Spinal cord (tissue), 10 donors: ENCODE data around the gene VAMP5. TPM values are rescaled to one million over a fixed set of nuclear protein-coding genes. Genes with fewer than 3 reads are reported as not detected.
"Not testable (repeated sequence)": the region's sequence is repeated elsewhere in the genome, so short reads cannot be mapped to it uniquely, and the experiment has no call there.

Experiments
- DNase-seq, 6 donors: peaks; one replicate each; pipeline versions ENCODE4 v3.0.0 to v3.0.0-alpha.2; 2013 to 2015; ENCODE audit warnings: low spot score in 6 of 6, low read depth in 4 of 6
- H3K27ac ChIP-seq: one replicate; pipeline ENCODE4 v1.5.1; 2013; ENCODE audit warnings: low read depth, low read length, control low read depth
- H3K27me3 ChIP-seq: one replicate; pipeline ENCODE4 v1.6.1; 2013; ENCODE audit warnings: low read length; ENCODE audit not compliant: control insufficient read depth, insufficient read depth
- H3K36me3 ChIP-seq: one replicate; pipeline ENCODE4 v1.6.1; 2013; ENCODE audit warnings: low read length; ENCODE audit not compliant: control insufficient read depth, insufficient read depth
- H3K4me1 ChIP-seq: one replicate; pipeline ENCODE4 v1.6.1; 2013; ENCODE audit warnings: low read length; ENCODE audit not compliant: control insufficient read depth, insufficient read depth
- H3K4me3 ChIP-seq: one replicate; pipeline ENCODE4 v1.5.1; 2013; ENCODE audit warnings: low read depth, low read length, control low read depth
- H3K9me3 ChIP-seq: one replicate; pipeline ENCODE4 v1.6.1; 2013; ENCODE audit warnings: low read length; ENCODE audit not compliant: control insufficient read depth, insufficient read depth
- WGBS: methylation state at CpG from one replicate; pipeline ENCODE4 v1.1.5; 2013; ENCODE audit warnings: missing lambda C conversion rate; ENCODE audit not compliant: insufficient coverage; 5-methylcytosine and 5-hydroxymethylcytosine counted together
- polyA plus RNA-seq, 2 donors: library from polyadenylated mRNA; unstranded; fragments of 120-200 nt; gene quantifications; one replicate each; pipeline ENCODE4 v1.2.1, GENCODE V29; 2013; ENCODE audit not compliant: insufficient read length in 2 of 2
- total RNA-seq, 2 donors: library from RNA; depleted of rRNA in 1 of 2; stranded (reverse); fragments of 120-200 nt in 1 of 2; fragments of >200 nt in 1 of 2; gene quantifications; one replicate each; pipeline versions ENCODE4 v1.2.3 to v1.2.4, GENCODE V29; 2013 to 2014
- donor health status: healthy.

The VAMP5 gene
- total and polyA plus RNA-seq, 4 donors, result 13.7 to 45.4 (median 35.3) TPM

GRCh38 chr2:85598594-85599340 lies 14.5 kb downstream of the VAMP5 start:
- H3K36me3 ChIP-seq, result peaks cover 39% of the 10 kb centered on the region
- no peaks in the 10 kb centered on the region for H3K27me3 ChIP-seq
- H3K4me1 ChIP-seq, result peaks cover 45% of the 10 kb centered on the region
- H3K9me3 ChIP-seq, result no peaks in the 10 kb centered on the region
- H3K4me3 ChIP-seq, result no peak overlapping the region
- WGBS, result 95% methylated on average over 4 of the region's 14 CpGs
- H3K27ac ChIP-seq, result no peak overlapping the region
- DNase-seq, result no peak

GRCh38 chr2:85599468-85600234 lies 15.4 kb downstream of the VAMP5 start:
- Histone ChIP-seq H3K27ac (no peak overlapping the region), H3K36me3 (peaks cover 39% of the 10 kb centered on the region), H3K27me3 (no peaks in the 10 kb centered on the region), H3K4me1 (peaks cover 46% of the 10 kb centered on the region), H3K9me3 (no peaks in the 10 kb centered on the region), H3K4me3 (no peak overlapping the region)
- WGBS, result 81% methylated on average over 16 of the region's 17 CpGs
- DNase-seq, result no peak

- Histone ChIP-seq H3K9me3 (no peaks in the 10 kb centered on the region), H3K27ac (no peak overlapping the region), H3K4me1 (peaks cover 46% of the 10 kb centered on the region), H3K27me3 (no peaks in the 10 kb centered on the region), H3K36me3 (peaks cover 39% of the 10 kb centered on the region), H3K4me3 (no peak overlapping the region)
- DNase-seq, result no peak
- 74% methylated on average over 2 of the region's 3 CpGs for WGBS
Observed at GRCh38 chr2:85600235-85600575, 16.0 kb downstream of the VAMP5 start.

- WGBS, result 85% methylated on average over 6 of the region's 6 CpGs
- H3K4me1 ChIP-seq, result peaks cover 47% of the 10 kb centered on the region
Observed at GRCh38 chr2:85600951-85601770, 16.9 kb downstream of the VAMP5 start.

GRCh38 chr2:85601771-85602475 lies 17.7 kb downstream of the VAMP5 start:
- H3K4me3 ChIP-seq, result peak overlapping the region; percentile 89
- H3K27me3 ChIP-seq, result no peaks in the 10 kb centered on the region
- DNase-seq, result peak in 1 of 6 donors; percentile 67
- no peaks in the 10 kb centered on the region for H3K9me3 ChIP-seq
- H3K27ac ChIP-seq, result peak overlapping the region; percentile 33
- peaks cover 47% of the 10 kb centered on the region for H3K4me1 ChIP-seq
- WGBS, result 3% methylated on average over 33 of the region's 36 CpGs
- H3K36me3 ChIP-seq, result peaks cover 37% of the 10 kb centered on the region

More at GRCh38 chr2:85600951-85601770, 16.9 kb downstream of the VAMP5 start:
- H3K36me3 ChIP-seq, result peaks cover 39% of the 10 kb centered on the region
- H3K4me3 ChIP-seq, result no peak overlapping the region
- H3K27me3 ChIP-seq, result no peaks in the 10 kb centered on the region
- no peaks in the 10 kb centered on the region for H3K9me3 ChIP-seq
- DNase-seq, result no peak
- H3K27ac ChIP-seq, result no peak overlapping the region

GRCh38 chr2:85602476-85603234 lies 18.4 kb downstream of the VAMP5 start, which contains the start of gene TMEM150A:
TMEM150A (minus strand) TSS chr2:85602698; CDS start chr2:85601948, 750 bp downstream.
- peaks cover 43% of the 10 kb centered on the region for H3K4me1 ChIP-seq
- DNase-seq, result peak; percentile 71 to 97 (median 84)
- H3K36me3 ChIP-seq, result peaks cover 34% of the 10 kb centered on the region
- no peaks in the 10 kb centered on the region for H3K9me3 ChIP-seq
- WGBS, result under 1% methylated on average over 73 of the region's 73 CpGs
- peak within 1 kb of the TSS; percentile 70 for H3K27ac ChIP-seq
- no peaks in the 10 kb centered on the region for H3K27me3 ChIP-seq
- peak within 1 kb of the TSS; percentile 89 for H3K4me3 ChIP-seq

GRCh38 chr2:85604133-85604444 lies 19.9 kb downstream of the VAMP5 start:
- not testable (repeated sequence) for H3K9me3 ChIP-seq, DNase-seq, H3K27me3 ChIP-seq, H3K27ac ChIP-seq, H3K4me3 ChIP-seq
- peaks cover 32% of the 10 kb centered on the region for H3K36me3 ChIP-seq
- peaks cover 43% of the 10 kb centered on the region for H3K4me1 ChIP-seq
- 94% methylated on average over 2 of the region's 3 CpGs for WGBS

- no peaks in the 10 kb centered on the region for H3K27me3 ChIP-seq
- no peaks in the 10 kb centered on the region for H3K9me3 ChIP-seq
- peak overlapping the region; percentile 81 for H3K27ac ChIP-seq
- no peak for DNase-seq
- peaks cover 43% of the 10 kb centered on the region for H3K4me1 ChIP-seq
- 100% methylated on average over 1 of the region's 6 CpGs for WGBS
- H3K36me3 ChIP-seq, result peaks cover 32% of the 10 kb centered on the region
- H3K4me3 ChIP-seq, result no peak overlapping the region
Observed at GRCh38 chr2:85604568-85605339, 20.5 kb downstream of the VAMP5 start.
